Trophoblast cell (in vitro differentiated cells and primary cell): ENCODE results near the gene SLC1A4.

Experiments used
- DNase-seq, 2 donors: peaks; one replicate each; pipeline ENCODE4 v3.0.0-alpha.2; 2016
- H2AFZ ChIP-seq: 2 replicates; pipeline ENCODE4 v1.6.1; 2013; ENCODE audit warnings: low read length, moderate library complexity, mild to moderate bottlenecking; ENCODE audit not compliant: insufficient read depth, poor library complexity
- H2AK5ac ChIP-seq: 2 replicates; pipeline ENCODE4 v1.6.1; 2013; ENCODE audit warnings: mild to moderate bottlenecking, low read length
- H2BK120ac ChIP-seq: 2 replicates; pipeline ENCODE4 v1.6.1; 2013; ENCODE audit warnings: low read length, mild to moderate bottlenecking, moderate library complexity; ENCODE audit not compliant: insufficient read depth, poor library complexity
- H2BK12ac ChIP-seq: 2 replicates; pipeline ENCODE4 v1.6.1; 2013; ENCODE audit warnings: mild to moderate bottlenecking, low read length, moderate library complexity
- H2BK5ac ChIP-seq: 2 replicates; pipeline ENCODE4 v1.6.1; 2013; ENCODE audit warnings: low read length, low read depth, moderate library complexity, mild to moderate bottlenecking; ENCODE audit not compliant: poor library complexity
- H3K14ac ChIP-seq: 2 replicates; pipeline ENCODE4 v1.6.1; 2013; ENCODE audit warnings: mild to moderate bottlenecking, low read length
- H3K18ac ChIP-seq: 2 replicates; pipeline ENCODE4 v1.6.1; 2013; ENCODE audit warnings: mild to moderate bottlenecking, low read length
- H3K23ac ChIP-seq: 2 replicates; pipeline ENCODE4 v1.6.1; 2013; ENCODE audit warnings: low read length
- H3K27ac ChIP-seq: 2 replicates; pipeline ENCODE4 v1.5.1; 2013; ENCODE audit warnings: low read depth, mild to moderate bottlenecking, inconsistent platforms, low read length, moderate library complexity
- H3K27me3 ChIP-seq: 2 replicates; pipeline ENCODE4 v1.6.1; 2013; ENCODE audit warnings: inconsistent platforms, mild to moderate bottlenecking, low read length, moderate library complexity; ENCODE audit not compliant: insufficient read depth
- H3K36me3 ChIP-seq, 2 experiments: 1 replicate in 1 of 2; 2 replicates in 1 of 2; pipeline ENCODE4 v1.6.1; 2013; ENCODE audit warnings: low read length in 2 of 2, mild to moderate bottlenecking in 2 of 2, moderate library complexity in 1 of 2; ENCODE audit not compliant: insufficient read depth in 2 of 2, control insufficient read depth in 1 of 2
- H3K4ac ChIP-seq: 2 replicates; pipeline ENCODE4 v1.6.1; 2013; ENCODE audit warnings: low read depth, mild to moderate bottlenecking, low read length, moderate library complexity
- H3K4me1 ChIP-seq, 2 experiments: 1 replicate in 1 of 2; 2 replicates in 1 of 2; pipeline ENCODE4 v1.6.1; 2013; ENCODE audit warnings: low read length in 2 of 2, mild to moderate bottlenecking in 2 of 2, moderate library complexity in 1 of 2; ENCODE audit not compliant: insufficient read depth in 2 of 2, control insufficient read depth in 1 of 2
- H3K4me2 ChIP-seq: 2 replicates; pipeline ENCODE4 v1.6.1; 2013; ENCODE audit warnings: inconsistent platforms, mild to moderate bottlenecking, low read length, moderate library complexity
- H3K4me3 ChIP-seq: 2 replicates; pipeline ENCODE4 v1.5.1; 2013; ENCODE audit warnings: mild to moderate bottlenecking, low read depth, low read length, inconsistent platforms
- H3K79me1 ChIP-seq: one replicate; pipeline ENCODE4 v1.6.1; 2013; ENCODE audit warnings: low read length
- H3K79me2 ChIP-seq: 2 replicates; pipeline ENCODE4 v1.6.1; 2013; ENCODE audit warnings: low read length, mild to moderate bottlenecking; ENCODE audit not compliant: control insufficient read depth, insufficient read depth, poor library complexity
- H3K9ac ChIP-seq: 2 replicates; pipeline ENCODE4 v1.6.1; 2013; ENCODE audit warnings: mild to moderate bottlenecking, low read length
- H3K9me3 ChIP-seq: 2 replicates; pipeline ENCODE4 v1.6.1; 2013; ENCODE audit warnings: low read depth, mild to moderate bottlenecking, control low read depth, inconsistent platforms, low read length; ENCODE audit not compliant: insufficient read depth
- H4K12ac ChIP-seq: 2 replicates; pipeline ENCODE4 v1.6.1; 2013; ENCODE audit warnings: low read depth, mild to moderate bottlenecking, low read length, moderate library complexity
- H4K8ac ChIP-seq: 2 replicates; pipeline ENCODE4 v1.6.1; 2013; ENCODE audit warnings: low read depth, mild to moderate bottlenecking, low read length, moderate library complexity
- H4K91ac ChIP-seq: one replicate; pipeline ENCODE4 v1.6.1; 2013; ENCODE audit warnings: low read depth, mild to moderate bottlenecking, low read length, moderate library complexity
- WGBS: extraction: QIAGEN DNeasy Blood & Tissue Kit; methylation state at CpG from one replicate; pipeline ENCODE4 v1.1.7; 2013; ENCODE audit warnings: missing lambda C conversion rate; ENCODE audit not compliant: insufficient read length, insufficient coverage; ENCODE audit errors: extremely low coverage; 5-methylcytosine and 5-hydroxymethylcytosine counted together

SLC1A4 gene

DNA sequence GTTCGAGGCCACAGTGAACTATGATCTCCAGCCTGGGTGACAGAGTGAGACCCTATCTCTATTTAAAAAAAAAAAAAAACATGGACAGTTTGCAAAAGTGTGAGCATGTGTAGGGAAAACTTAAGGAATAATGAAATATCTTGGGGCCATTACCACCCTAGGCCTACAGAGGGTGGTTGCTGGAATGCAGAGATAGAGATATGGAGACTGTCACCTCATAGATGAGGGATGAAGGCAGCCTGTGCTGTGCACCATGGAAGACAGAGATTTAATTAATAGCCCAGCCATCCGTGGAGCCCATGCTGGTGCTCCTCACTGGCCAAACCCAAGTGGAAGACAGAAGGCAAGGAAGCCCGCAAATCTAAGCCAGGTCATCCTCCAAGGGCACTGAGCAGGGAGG, 50.4 kb downstream of the SLC1A4 start:
- H3K9me3 ChIP-seq = no peaks in the 10 kb centered on the region

DNA sequence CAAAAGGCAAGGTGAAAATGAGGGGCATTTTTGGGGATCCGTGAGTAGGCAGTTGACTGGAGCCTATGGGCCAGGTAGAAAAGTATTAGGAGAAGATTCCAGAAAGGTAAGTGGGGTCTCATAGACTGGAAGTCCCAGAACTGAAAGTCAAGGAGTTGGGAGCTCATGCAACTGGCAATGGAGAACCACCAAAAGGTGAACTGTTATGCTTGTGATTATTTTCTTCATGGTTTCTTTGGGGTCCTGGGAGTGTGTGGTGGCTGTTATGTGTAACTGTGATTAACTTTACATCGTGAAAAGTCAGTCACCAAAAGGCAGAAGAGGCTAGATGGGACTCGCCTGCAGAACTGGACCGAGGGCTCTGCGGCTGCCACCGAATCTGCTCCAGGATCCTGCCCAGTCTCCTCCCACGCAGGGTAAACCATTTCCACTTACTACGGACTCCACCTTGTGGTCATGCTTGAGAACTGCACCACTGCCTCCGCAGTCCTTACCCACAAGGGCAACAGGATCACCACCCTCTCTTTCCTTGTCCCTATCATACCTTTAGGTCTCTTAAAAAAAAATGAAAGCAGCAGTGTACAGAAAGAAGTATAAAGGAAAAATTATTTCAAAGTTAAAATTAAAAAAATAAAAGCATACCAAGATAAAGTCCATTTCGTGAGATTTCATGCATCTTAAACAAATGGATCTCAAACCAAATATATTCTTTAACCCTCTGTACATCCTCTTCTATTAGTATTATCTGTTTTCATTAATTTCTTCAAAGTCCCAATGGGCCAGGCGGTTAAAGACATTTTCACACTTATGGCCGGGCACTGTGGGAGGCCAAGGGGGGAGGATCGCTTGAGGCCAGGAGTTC, 51.4 kb downstream of the SLC1A4 start:
- no peak overlapping the region for H2BK120ac ChIP-seq
- H3K23ac ChIP-seq = no peak overlapping the region
- no peaks in the 10 kb centered on the region for H3K36me3 ChIP-seq
- H3K27ac ChIP-seq = no peak overlapping the region
- no peaks in the 10 kb centered on the region for H3K79me2 ChIP-seq
- no peak overlapping the region for H2AK5ac ChIP-seq
- no peaks in the 10 kb centered on the region for H3K27me3 ChIP-seq
- H2BK12ac ChIP-seq = no peak overlapping the region
- no peaks in the 10 kb centered on the region for H3K9me3 ChIP-seq
- no peak overlapping the region for H3K4ac ChIP-seq
- no peak overlapping the region for H2AFZ ChIP-seq
- no peak overlapping the region for H4K12ac ChIP-seq
- DNase-seq = peak; percentile 74 to 94
- H4K91ac ChIP-seq = no peak overlapping the region
- peaks cover 1 to 3% of the 10 kb centered on the region in 2 experiments for H3K4me1 ChIP-seq
- H3K79me1 ChIP-seq = no peaks in the 10 kb centered on the region
- WGBS = no CpG with 5 or more reads among the region's 13 CpGs
- H3K18ac ChIP-seq = no peak overlapping the region
- H3K4me2 ChIP-seq = peak overlapping the region; percentile 38
- no peak overlapping the region for H3K4me3 ChIP-seq
- H3K9ac ChIP-seq = no peak overlapping the region
- no peak overlapping the region for H2BK5ac ChIP-seq
- H3K14ac ChIP-seq = no peak overlapping the region
- no peak overlapping the region for H4K8ac ChIP-seq

More for the DNA sequence above, 50.4 kb downstream of the SLC1A4 start:
- H3K14ac ChIP-seq = no peak overlapping the region
- DNase-seq = no peak
- H3K4me3 ChIP-seq = no peak overlapping the region
- WGBS = no CpG with 5 or more reads among the region's 3 CpGs
- no peaks in the 10 kb centered on the region for H3K79me2 ChIP-seq
- H3K18ac ChIP-seq = no peak overlapping the region
- no peak overlapping the region for H4K8ac ChIP-seq
- no peak overlapping the region for H3K9ac ChIP-seq
- no peak overlapping the region for H2AK5ac ChIP-seq
- H3K27me3 ChIP-seq = no peaks in the 10 kb centered on the region
- H3K79me1 ChIP-seq = no peaks in the 10 kb centered on the region
- no peak overlapping the region for H2BK5ac ChIP-seq
- no peaks in the 10 kb centered on the region for H3K36me3 ChIP-seq
- no peak overlapping the region for H2BK12ac ChIP-seq
- no peak overlapping the region for H4K12ac ChIP-seq
- H2BK120ac ChIP-seq = no peak overlapping the region
- H3K4me2 ChIP-seq = no peak overlapping the region
- H2AFZ ChIP-seq = no peak overlapping the region
- H3K27ac ChIP-seq = no peak overlapping the region
- no peak overlapping the region for H3K23ac ChIP-seq
- H4K91ac ChIP-seq = no peak overlapping the region
- H3K4ac ChIP-seq = no peak overlapping the region
- peaks cover 0 to 2% of the 10 kb centered on the region in 2 experiments for H3K4me1 ChIP-seq

DNA sequence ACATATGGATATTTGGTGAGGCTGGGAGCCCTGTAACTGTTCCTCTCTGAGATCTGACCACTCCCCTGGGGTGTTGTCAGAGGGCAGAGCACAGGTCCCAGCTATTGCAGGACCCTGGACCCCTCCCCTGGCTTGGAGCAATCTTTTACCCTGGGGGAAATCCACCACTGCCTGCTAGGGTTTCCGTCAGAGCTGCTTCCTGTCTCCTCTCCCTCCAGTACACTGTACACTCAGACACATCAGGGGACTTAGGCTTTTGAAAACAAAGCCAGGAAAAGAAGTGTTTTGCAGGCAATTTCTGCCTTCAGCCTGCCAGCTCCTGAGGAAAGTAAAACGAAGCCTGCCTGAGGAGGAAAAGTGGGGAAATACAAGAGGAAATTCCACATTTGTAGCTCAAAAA, 53.8 kb downstream of the SLC1A4 start:
- Histone ChIP-seq H3K4me2 (no peak overlapping the region), H3K4me1 (peaks cover 2 to 3% of the 10 kb centered on the region in 2 experiments), H2BK12ac (no peak overlapping the region), H3K27ac (no peak overlapping the region), H3K79me1 (no peaks in the 10 kb centered on the region), H3K18ac (no peak overlapping the region), H2BK120ac (no peak overlapping the region), H4K91ac (no peak overlapping the region), H3K14ac (no peak overlapping the region), H3K4ac (no peak overlapping the region), H3K27me3 (no peaks in the 10 kb centered on the region), H3K9ac (no peak overlapping the region), H2BK5ac (no peak overlapping the region), H2AK5ac (no peak overlapping the region), H3K79me2 (no peaks in the 10 kb centered on the region), H3K23ac (no peak overlapping the region), H4K12ac (no peak overlapping the region), H4K8ac (no peak overlapping the region), H3K36me3 (no peaks in the 10 kb centered on the region), H2AFZ (no peak overlapping the region), H3K4me3 (no peak overlapping the region), H3K9me3 (no peaks in the 10 kb centered on the region)
- DNase-seq = no peak
- WGBS = no CpG with 5 or more reads among the region's 2 CpGs

DNA sequence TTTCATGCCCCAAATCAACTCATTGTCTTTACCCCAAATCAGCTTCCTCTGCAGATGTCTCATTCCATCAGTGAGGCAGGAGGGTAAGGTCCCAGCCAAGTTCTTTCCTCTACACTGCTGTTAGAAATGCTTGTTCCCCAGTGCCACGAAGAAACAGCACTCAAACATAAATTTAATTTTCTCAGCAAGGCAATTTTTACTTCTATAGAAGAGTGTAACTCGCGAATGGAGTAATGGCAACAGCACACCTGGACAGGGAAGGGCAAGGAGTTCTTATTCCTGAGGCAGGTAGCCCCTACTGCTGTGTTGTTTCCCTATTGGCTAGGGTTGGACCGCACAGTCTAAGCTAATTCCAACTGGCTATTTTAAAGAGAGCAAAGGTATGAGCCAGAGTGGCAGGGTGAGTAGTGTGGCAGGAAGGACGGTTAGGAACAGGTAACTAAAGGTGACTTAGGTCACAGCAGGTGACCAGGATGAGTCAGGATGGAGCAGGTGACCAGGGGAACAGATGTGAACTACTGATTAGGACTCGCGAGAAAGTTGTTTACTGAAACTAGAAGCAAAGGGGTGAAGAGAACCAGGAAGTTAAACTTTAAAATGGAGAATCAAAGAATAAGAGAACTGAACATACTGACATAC, 55.0 kb downstream of the SLC1A4 start:
- Histone ChIP-seq H3K4ac (no peak overlapping the region), H3K23ac (no peak overlapping the region), H3K9me3 (no peaks in the 10 kb centered on the region), H3K27ac (no peak overlapping the region), H2BK5ac (no peak overlapping the region), H4K8ac (no peak overlapping the region), H3K36me3 (no peaks in the 10 kb centered on the region), H2BK120ac (no peak overlapping the region), H3K4me1 (peaks cover 2 to 3% of the 10 kb centered on the region in 2 experiments), H3K14ac (no peak overlapping the region), H3K4me3 (no peak overlapping the region), H3K79me1 (no peaks in the 10 kb centered on the region), H3K18ac (no peak overlapping the region), H3K27me3 (no peaks in the 10 kb centered on the region), H4K12ac (no peak overlapping the region), H4K91ac (no peak overlapping the region), H2AK5ac (no peak overlapping the region), H2AFZ (no peak overlapping the region), H3K4me2 (no peak overlapping the region), H3K9ac (no peak overlapping the region), H3K79me2 (no peaks in the 10 kb centered on the region), H2BK12ac (no peak overlapping the region)
- peak; percentile 41 to 77 for DNase-seq
- no CpG with 5 or more reads among the region's 7 CpGs for WGBS
